H9 (cell line): ENCODE measurements around the gene CENPL. TPM values are rescaled to one million over a fixed set of nuclear protein-coding genes. Genes with fewer than 3 reads are reported as not detected.
A peak's percentile ranks its signal among the peaks of the same experiment; 100 is the strongest.

Experiments
- DNase-seq: peaks from one replicate; pipeline ENCODE4 v3.0.0-alpha.2; 2017
- H2AFZ ChIP-seq: one replicate; pipeline ENCODE4 v1.6.1; 2013; ENCODE audit warnings: mild to moderate bottlenecking, low read length, control low read depth, moderate library complexity
- H2AK5ac ChIP-seq: 2 replicates; pipeline ENCODE4 v1.6.1; 2013; ENCODE audit warnings: low read length, control low read depth, mixed read lengths; ENCODE audit not compliant: insufficient read length
- H2BK120ac ChIP-seq: one replicate; pipeline ENCODE4 v1.6.1; 2013; ENCODE audit warnings: low read depth, mild to moderate bottlenecking, low read length, control low read depth, inconsistent platforms; ENCODE audit not compliant: poor library complexity, severe bottlenecking
- H2BK12ac ChIP-seq: 2 replicates; pipeline ENCODE4 v1.6.1; 2013; ENCODE audit warnings: low read length, control low read depth, mixed read lengths, low read depth; ENCODE audit not compliant: insufficient read length
- H2BK15ac ChIP-seq: 2 replicates; pipeline ENCODE4 v1.6.1; 2013; ENCODE audit warnings: low read depth, low read length, control low read depth
- H2BK20ac ChIP-seq: one replicate; pipeline ENCODE4 v1.6.1; 2013; ENCODE audit warnings: low read depth, mild to moderate bottlenecking, low read length, control low read depth, inconsistent platforms; ENCODE audit not compliant: poor library complexity, severe bottlenecking
- H2BK5ac ChIP-seq: 2 replicates; pipeline ENCODE4 v1.6.1; 2013; ENCODE audit warnings: low read length, control low read depth, mixed read lengths; ENCODE audit not compliant: insufficient read length
- H3K14ac ChIP-seq: 2 replicates; pipeline ENCODE4 v1.6.1; 2013; ENCODE audit warnings: low read length, control low read depth; ENCODE audit not compliant: insufficient read depth
- H3K18ac ChIP-seq: 2 replicates; pipeline ENCODE4 v1.6.1; 2013; ENCODE audit warnings: low read depth, mild to moderate bottlenecking, mixed read lengths, low read length, control low read depth; ENCODE audit not compliant: insufficient read length
- H3K23ac ChIP-seq: 2 replicates; pipeline ENCODE4 v1.6.1; 2013; ENCODE audit warnings: low read length, control low read depth, mixed read lengths, low read depth; ENCODE audit not compliant: insufficient read length
- H3K23me2 ChIP-seq: 2 replicates; pipeline ENCODE4 v1.6.1; 2013; ENCODE audit warnings: low read depth, mild to moderate bottlenecking, mixed read lengths, low read length, control low read depth; ENCODE audit not compliant: insufficient read length, poor library complexity, severe bottlenecking
- H3K27ac ChIP-seq: 2 replicates; pipeline ENCODE4 v1.5.1; 2013; ENCODE audit warnings: low read length, control low read depth, mixed read lengths, low read depth; ENCODE audit not compliant: insufficient read length
- H3K27me3 ChIP-seq: 2 replicates; pipeline ENCODE4 v1.6.1; 2013; ENCODE audit warnings: low read length, control low read depth, inconsistent platforms; ENCODE audit not compliant: insufficient read depth
- H3K4ac ChIP-seq: 2 replicates; pipeline ENCODE4 v1.6.1; 2013; ENCODE audit warnings: low read depth, mild to moderate bottlenecking, control low read depth, inconsistent platforms, low read length, moderate library complexity
- H3K4me1 ChIP-seq: 2 replicates; pipeline ENCODE4 v1.6.1; 2013; ENCODE audit warnings: low read length, control low read depth, inconsistent platforms; ENCODE audit not compliant: insufficient read depth
- H3K4me2 ChIP-seq: 2 replicates; pipeline ENCODE4 v1.6.1; 2013; ENCODE audit warnings: low read length, control low read depth, mixed read lengths; ENCODE audit not compliant: insufficient read length, insufficient read depth
- H3K56ac ChIP-seq: 2 replicates; pipeline ENCODE4 v1.6.1; 2013; ENCODE audit warnings: low read depth, mild to moderate bottlenecking, mixed read lengths, low read length, control low read depth; ENCODE audit not compliant: insufficient read length
- H3K79me1 ChIP-seq: 2 replicates; pipeline ENCODE4 v1.6.1; 2013; ENCODE audit warnings: low read depth, mild to moderate bottlenecking, moderate library complexity, low read length, control low read depth, inconsistent platforms; ENCODE audit not compliant: insufficient read depth, poor library complexity, severe bottlenecking
- H3K79me2 ChIP-seq: 2 replicates; pipeline ENCODE4 v1.6.1; 2013; ENCODE audit warnings: low read length, control low read depth, inconsistent platforms; ENCODE audit not compliant: insufficient read depth
- H3K9ac ChIP-seq: 2 replicates; pipeline ENCODE4 v1.6.1; 2013; ENCODE audit warnings: low read length, control low read depth, mixed read lengths; ENCODE audit not compliant: insufficient read length; ENCODE audit errors: extremely low read depth
- H3K9me3 ChIP-seq: one replicate; pipeline ENCODE4 v1.6.1; 2013; ENCODE audit warnings: low read depth, low read length, inconsistent platforms; ENCODE audit not compliant: control insufficient read depth
- H3T11ph ChIP-seq: one replicate; pipeline ENCODE4 v1.6.1; 2013; ENCODE audit warnings: mild to moderate bottlenecking, low read length, control low read depth, inconsistent platforms
- H4K20me1 ChIP-seq: one replicate; pipeline ENCODE4 v1.6.1; 2013; ENCODE audit not compliant: control insufficient read depth, insufficient read length, insufficient read depth
- H4K5ac ChIP-seq: 2 replicates; pipeline ENCODE4 v1.6.1; 2013; ENCODE audit warnings: low read depth, mild to moderate bottlenecking, mixed read lengths, low read length, control low read depth; ENCODE audit not compliant: insufficient read length
- H4K8ac ChIP-seq: replicated peaks from 2 replicates; pipeline ENCODE4 v1.6.1; 2013; ENCODE audit warnings: low read length, control low read depth, mixed read lengths, low read depth; ENCODE audit not compliant: insufficient read length
- H4K91ac ChIP-seq: 2 replicates; pipeline ENCODE4 v1.6.1; 2013; ENCODE audit warnings: low read depth, mild to moderate bottlenecking, moderate library complexity, mixed read lengths, low read length, control low read depth; ENCODE audit not compliant: insufficient read length
- H3K27ac Mint-ChIP-seq, 3 experiments: 2 replicates in 2 of 3; 3 replicates in 1 of 3; pipeline ENCODE4 v1.8.0; 2020 to 2021; ENCODE audit warnings: mixed read lengths in 3 of 3, mild to moderate bottlenecking in 1 of 3, moderate library complexity in 1 of 3
- H3K27me3 Mint-ChIP-seq: 2 replicates; pipeline ENCODE4 v1.8.0; 2021; ENCODE audit warnings: low read depth, mild to moderate bottlenecking, moderate library complexity, mixed read lengths
- H3K36me3 Mint-ChIP-seq, 3 experiments: 2 replicates in 2 of 3; 3 replicates in 1 of 3; pipeline ENCODE4 v1.8.0; 2020 to 2021; ENCODE audit warnings: low read depth in 3 of 3, mixed read lengths in 3 of 3; ENCODE audit not compliant: insufficient read depth in 1 of 3
- H3K4me1 Mint-ChIP-seq, 2 experiments: 2 replicates each; pipeline ENCODE4 v1.8.0; 2020; ENCODE audit warnings: mixed read lengths in 2 of 2
- H3K4me3 Mint-ChIP-seq, 2 experiments: 2 replicates in 1 of 2; 3 replicates in 1 of 2; pipeline ENCODE4 v1.8.0; 2020 to 2021; ENCODE audit warnings: mild to moderate bottlenecking in 2 of 2, mixed read lengths in 2 of 2, moderate library complexity in 1 of 2
- H3K9me3 Mint-ChIP-seq, 2 experiments: 2 replicates in 1 of 2; 3 replicates in 1 of 2; pipeline ENCODE4 v1.8.0; 2020; ENCODE audit warnings: mild to moderate bottlenecking in 2 of 2, mixed read lengths in 2 of 2, moderate library complexity in 1 of 2
- CTCF ChIP-seq: fragments of 200-600 bp; sonication (generic); conservative IDR thresholded peaks from 3 replicates; pipeline ENCODE4 v1.8.0; 2021; ENCODE audit warnings: antibody characterized with exemption, mild to moderate bottlenecking
- total RNA-seq: library from RNA; stranded (reverse); gene quantifications from 2 replicates; pipeline ENCODE4 v1.2.1, GENCODE V29; 2021

CENPL gene
- total RNA-seq, 1 experiment from 2014 or later: 14.4 TPM

GRCh38 chr1:173863224-173864161 lies 38.8 kb upstream of the CENPL start:
- no peaks in the 10 kb centered on the region for H3K4me1 ChIP-seq
- Mint-ChIP-seq H3K36me3 (peaks cover 45 to 84% (median 56%) of the 10 kb centered on the region in 3 experiments), H3K4me3 (peak overlapping the region; percentile 63 to 98), H3K4me1 (peaks cover 16 to 34% of the 10 kb centered on the region in 2 experiments), H3K27me3 (peaks cover 3% of the 10 kb centered on the region; the same call in 1 of the 2 replicates), H3K27ac (peak overlapping the region; percentile 52 to 99 (median 77); a peak in 6 of 7 replicates), H3K9me3 (peaks cover 0 to 9% of the 10 kb centered on the region in 2 experiments; a peak in 2 of 5 replicates)
- H2BK20ac ChIP-seq: no peak overlapping the region
- H3K27ac ChIP-seq: peak overlapping the region; percentile 48
- H3K79me1 ChIP-seq: no peaks in the 10 kb centered on the region
- TF ChIP-seq CTCF: no peak
- H3K14ac ChIP-seq: no peak overlapping the region
- no peak overlapping the region for H4K5ac ChIP-seq
- no peaks in the 10 kb centered on the region for H3K9me3 ChIP-seq
- no peak overlapping the region for H3K4me2 ChIP-seq
- H3K23me2 ChIP-seq: peaks cover 3% of the 10 kb centered on the region
- no peak overlapping the region for H3K56ac ChIP-seq
- H3K79me2 ChIP-seq: peaks cover 16% of the 10 kb centered on the region; the same call in 1 of the 2 replicates
- no peak overlapping the region for H4K91ac ChIP-seq
- no peaks in the 10 kb centered on the region for H3K27me3 ChIP-seq
- no peak overlapping the region for H2BK120ac ChIP-seq
- H3K9ac ChIP-seq: no peak overlapping the region
- H2BK15ac ChIP-seq: no peak overlapping the region
- H3T11ph ChIP-seq: no peak overlapping the region
- no peak overlapping the region for H2AFZ ChIP-seq
- no peak overlapping the region for H4K8ac ChIP-seq
- H2BK5ac ChIP-seq: no peak overlapping the region
- H4K20me1 ChIP-seq: no peaks in the 10 kb centered on the region
- H2BK12ac ChIP-seq: no peak overlapping the region
- H3K4ac ChIP-seq: no peak overlapping the region
- H2AK5ac ChIP-seq: no peak overlapping the region
- DNase-seq: no peak
- H3K18ac ChIP-seq: no peak overlapping the region
- no peak overlapping the region for H3K23ac ChIP-seq
